Activated CD4-positive, alpha-beta T cell treated with anti-CD3 and anti-CD28 coated beads, Interleukin-2, amount 50 U/mL, for 16 hours (primary cell): ENCODE data around the gene ZNF514.
"Not testable (repeated sequence)": the region's sequence is repeated elsewhere in the genome, so short reads cannot be mapped to it uniquely, and the experiment has no call there.

Experiments used
- DNase-seq: peaks from one replicate; pipeline ENCODE4 v3.0.0-alpha.2; 2020

ZNF514 gene

DNA sequence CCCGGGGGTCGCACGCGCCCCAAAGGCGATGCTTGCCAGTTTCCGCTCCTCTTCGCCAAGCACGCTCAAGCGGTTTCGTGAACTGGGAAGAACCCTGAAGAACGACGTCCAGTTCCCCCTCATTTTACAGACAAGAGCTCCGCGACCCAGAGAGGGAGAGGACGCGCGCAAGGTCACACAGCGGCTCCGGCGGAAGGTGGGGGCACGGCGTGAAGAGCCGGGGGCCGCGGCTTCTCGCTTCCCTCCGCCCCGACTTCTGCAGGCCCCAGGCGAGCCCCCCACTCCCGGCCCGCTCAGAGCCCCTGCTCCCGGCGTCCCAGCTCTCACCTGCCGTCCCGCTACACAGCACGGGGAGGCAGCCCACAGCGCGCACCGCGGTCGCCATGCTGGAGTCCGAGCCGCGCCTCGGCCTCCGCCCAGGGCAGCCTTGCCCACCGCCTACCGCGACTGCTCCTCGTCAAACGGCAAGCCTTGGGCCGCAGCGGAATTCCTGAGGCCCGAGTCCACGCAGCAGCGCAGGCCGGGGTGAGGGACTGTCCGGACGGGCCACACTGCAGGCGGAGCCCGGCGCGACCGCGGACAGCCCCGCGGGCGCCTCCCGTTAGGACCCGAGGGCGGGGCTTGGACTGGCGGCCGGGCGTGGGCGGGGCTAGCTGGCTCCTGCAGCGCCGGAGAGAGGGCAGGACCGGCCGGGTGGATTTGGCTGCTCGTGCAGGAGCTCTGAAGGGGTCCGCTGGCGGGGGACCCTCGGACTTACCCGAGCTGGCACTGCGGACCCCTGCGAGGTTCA lies 38.0 kb downstream of the ZNF514 start, which contains the start of gene MRPS5:
MRPS5 (minus strand) TSS at position 402 of the 790 bp plus-strand sequence; CDS start at position 385, 17 bp downstream.
- DNase-seq = peak; percentile 86

DNA sequence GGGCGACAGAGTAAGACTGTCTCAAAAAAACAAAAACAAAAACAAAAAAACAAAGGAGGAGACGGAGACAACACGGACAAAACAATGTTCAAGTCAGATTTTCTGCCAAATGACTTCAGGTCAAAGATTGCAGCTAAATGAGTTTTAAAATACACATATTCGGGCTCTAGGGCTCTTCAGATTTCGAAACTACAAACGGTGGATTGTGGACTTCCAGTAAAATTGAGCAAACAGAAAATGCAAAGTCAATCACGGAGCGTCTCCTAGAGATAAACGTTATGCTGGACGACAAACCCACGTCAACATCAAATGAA lies 38.6 kb downstream of the ZNF514 start:
- no peak for DNase-seq

DNA sequence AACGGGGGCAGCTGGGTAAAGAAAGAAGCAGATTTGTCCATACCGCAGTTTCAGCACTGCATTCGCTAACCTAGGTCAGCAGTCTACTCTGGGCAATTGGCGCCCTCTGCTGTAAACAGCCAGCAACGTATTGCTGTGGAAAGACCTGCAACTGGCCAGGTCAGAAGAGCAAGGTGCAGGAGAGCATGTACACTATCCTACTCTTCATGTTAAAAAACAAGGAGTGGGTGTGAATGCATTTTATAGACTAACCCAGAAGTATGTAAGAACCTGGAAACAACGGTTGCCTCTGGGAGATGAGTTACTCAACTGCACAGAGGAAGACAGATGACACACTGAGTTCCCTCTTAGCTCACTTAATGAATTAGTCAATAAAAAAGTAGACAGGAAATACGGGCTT lies 44.2 kb downstream of the ZNF514 start:
- peak; percentile 67 for DNase-seq

DNA sequence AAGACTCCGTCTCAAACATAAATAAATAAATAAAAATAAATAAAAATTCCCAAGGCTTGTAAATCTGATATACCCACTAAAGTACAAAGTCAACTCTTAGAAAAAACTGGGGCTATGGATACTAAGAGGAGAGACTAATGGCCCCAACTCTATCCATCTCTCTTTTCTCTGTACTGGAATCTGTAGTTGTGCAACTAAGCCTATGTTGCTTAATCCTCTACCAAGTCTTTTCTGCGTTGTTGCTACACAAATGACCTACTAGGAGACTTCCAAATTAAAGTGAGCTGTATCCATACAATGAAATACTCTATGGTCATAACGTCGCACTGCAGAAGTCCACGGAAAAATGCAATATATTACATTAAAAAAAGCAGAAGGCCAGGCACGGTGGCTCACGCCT lies 46.2 kb downstream of the ZNF514 start:
- DNase-seq = no peak

DNA sequence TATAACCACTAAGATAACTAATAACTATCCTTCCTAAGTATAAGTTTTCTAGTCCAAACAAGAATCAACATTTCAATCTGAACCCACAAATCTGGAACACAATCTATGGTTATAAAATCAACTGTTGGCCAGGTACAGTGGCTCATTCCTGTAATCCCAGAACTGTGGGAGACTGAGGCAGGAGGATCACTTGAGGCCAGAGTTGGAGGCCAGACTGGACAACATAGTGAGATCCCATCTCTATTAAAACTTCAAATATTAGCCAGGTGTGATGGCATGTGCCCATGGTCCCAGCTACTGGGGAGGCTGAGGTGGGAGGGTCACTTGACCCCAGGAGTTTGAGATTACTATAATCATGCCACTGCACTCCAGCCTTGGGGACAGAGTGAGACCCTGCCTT lies 49.3 kb downstream of the ZNF514 start:
- DNase-seq = no peak

DNA sequence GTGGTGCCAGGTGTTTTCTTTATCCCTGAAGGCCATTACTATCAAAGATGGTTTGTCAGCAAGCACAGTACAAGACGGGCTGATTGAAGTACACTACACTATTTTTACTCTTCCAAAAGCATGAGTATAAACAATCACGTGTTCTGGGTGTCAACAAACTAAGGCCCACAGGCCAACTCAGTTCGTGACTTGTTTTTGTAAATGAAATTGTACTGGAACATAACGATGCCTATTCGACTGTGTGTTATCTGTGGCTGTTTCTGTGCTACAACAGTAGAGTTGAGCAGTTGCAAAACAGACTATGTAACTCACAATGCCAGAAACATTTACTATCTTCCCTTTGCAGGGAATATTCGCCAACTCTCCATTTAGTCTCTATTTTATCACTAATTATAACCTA lies 50.4 kb downstream of the ZNF514 start:
- no peak for DNase-seq

DNA sequence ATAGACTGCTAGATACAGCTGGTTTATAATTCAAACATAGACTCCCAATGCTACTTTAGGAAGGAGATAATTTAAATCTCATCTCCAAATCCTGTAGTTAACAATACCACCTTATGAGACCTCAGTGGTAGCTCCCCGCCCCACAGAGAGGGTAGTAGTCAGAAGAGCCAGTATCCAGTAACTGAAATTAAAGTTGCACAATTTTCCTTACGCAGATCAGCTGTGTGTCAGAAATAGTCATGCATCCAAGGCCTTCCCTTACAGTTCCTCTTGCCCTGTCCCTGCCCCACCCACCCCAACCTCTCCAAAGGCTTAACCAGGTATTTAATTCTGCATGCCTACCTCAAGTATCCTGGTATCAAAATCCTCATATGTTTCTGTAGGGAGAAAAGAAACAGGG lies 53.6 kb downstream of the ZNF514 start:
- DNase-seq = no peak

DNA sequence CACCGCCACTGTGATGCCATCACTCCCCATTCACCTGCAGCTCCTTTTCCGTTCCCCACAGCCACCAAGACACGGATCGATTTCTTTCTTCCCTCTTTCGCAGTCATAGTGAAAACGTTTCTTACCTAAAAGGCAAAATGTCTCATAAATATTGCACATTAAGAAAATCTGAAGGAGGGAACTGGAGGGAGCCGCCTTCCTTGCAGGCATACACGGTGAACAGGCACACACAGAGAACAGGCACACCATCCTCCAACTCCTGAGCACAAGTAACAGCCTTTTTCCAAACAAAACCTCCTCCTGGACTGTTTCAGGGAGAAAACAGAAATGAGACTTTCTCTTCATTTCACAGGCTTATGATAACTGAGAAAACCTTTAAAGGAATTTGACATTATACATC lies 55.0 kb downstream of the ZNF514 start:
- DNase-seq = no peak

DNA sequence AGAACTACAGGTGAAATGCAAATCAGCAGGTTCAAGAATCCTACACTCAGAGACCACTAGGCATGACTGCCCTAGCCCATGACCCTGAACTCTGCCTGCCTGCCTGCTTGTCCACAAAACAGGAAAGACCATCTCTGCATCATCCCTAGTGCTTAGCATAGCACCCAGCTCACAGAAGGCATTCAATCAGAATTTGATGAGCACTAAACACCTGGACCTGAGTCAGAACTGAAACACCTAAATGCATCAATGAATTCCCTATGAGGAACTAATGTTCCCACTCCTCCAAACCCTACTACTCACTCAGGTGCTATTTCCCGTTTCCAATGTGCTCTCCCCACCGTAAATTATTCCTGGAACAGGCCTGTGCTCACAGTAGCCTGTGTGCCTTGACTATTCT lies 59.7 kb downstream of the ZNF514 start:
- no peak for DNase-seq

DNA sequence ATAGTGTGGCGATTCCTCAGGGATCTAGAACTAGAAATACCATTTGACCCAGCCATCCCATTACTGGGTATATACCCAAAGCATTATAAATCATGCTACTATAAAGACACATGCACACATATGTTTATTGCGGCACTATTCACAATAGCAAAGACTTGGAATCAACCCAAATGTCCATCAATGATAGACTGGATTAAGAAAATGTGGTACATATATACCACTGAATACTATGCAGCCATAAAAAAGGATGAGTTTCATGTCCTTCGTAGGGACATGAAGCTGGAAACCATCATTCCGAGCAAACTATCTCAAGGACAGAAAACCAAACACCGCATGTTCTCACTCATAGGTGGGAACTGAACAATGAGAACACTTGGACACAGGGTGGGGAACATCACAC lies 61.4 kb downstream of the ZNF514 start:
- DNase-seq = not testable (repeated sequence)
